HL-60 (cell line): ENCODE measurements around the gene CHL1.

Source experiments
- GABPA ChIP-seq: IDR thresholded peaks from 2 replicates; pipeline ENCODE4 v1.6.1; 2012; ENCODE audit warnings: low read depth
- POLR2AphosphoS5 ChIP-seq: IDR thresholded peaks from 2 replicates; pipeline ENCODE4 v1.6.1; 2012; ENCODE audit warnings: low read depth
- SPI1 ChIP-seq: IDR thresholded peaks from 2 replicates; pipeline ENCODE4 v1.6.1; 2012; ENCODE audit warnings: low read depth, mild to moderate bottlenecking, borderline replicate concordance
- TF ChIP-seq, protein P1 (sequence below): IDR thresholded peaks from one replicate; pipeline ENCODE4 v1.5.1; 2011; ENCODE audit warnings: low read length, control low read depth, inconsistent platforms; ENCODE audit not compliant: insufficient read depth
- TF ChIP-seq, protein P2 (sequence below): IDR thresholded peaks from 2 replicates; pipeline ENCODE4 v1.6.1; 2012; ENCODE audit warnings: low read depth; ENCODE audit not compliant: insufficient replicate concordance

DNA sequence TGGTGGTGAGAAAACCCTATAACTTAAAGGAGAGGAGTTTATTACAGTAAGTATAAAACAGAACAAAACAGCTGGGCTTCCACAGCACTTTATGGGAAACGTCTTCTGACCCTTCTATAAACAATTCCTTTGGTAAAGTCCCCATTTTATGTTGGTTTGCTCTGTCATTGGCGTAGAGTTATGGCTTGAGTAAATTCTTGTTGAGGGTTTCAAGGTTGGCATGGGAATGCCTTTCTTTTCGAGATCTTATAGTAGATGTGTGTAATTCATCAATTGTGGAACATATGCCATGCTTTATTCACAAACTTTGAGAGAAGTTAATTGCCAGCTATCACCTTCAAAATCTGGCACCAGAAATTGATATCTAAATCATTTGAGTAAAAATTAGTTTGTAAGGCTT is 11.6 kb upstream of the CHL1 start:
- TF ChIP-seq, protein P1, sequence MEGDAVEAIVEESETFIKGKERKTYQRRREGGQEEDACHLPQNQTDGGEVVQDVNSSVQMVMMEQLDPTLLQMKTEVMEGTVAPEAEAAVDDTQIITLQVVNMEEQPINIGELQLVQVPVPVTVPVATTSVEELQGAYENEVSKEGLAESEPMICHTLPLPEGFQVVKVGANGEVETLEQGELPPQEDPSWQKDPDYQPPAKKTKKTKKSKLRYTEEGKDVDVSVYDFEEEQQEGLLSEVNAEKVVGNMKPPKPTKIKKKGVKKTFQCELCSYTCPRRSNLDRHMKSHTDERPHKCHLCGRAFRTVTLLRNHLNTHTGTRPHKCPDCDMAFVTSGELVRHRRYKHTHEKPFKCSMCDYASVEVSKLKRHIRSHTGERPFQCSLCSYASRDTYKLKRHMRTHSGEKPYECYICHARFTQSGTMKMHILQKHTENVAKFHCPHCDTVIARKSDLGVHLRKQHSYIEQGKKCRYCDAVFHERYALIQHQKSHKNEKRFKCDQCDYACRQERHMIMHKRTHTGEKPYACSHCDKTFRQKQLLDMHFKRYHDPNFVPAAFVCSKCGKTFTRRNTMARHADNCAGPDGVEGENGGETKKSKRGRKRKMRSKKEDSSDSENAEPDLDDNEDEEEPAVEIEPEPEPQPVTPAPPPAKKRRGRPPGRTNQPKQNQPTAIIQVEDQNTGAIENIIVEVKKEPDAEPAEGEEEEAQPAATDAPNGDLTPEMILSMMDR, result no peak
- TF ChIP-seq POLR2AphosphoS5 (no peak), SPI1 (no peak), GABPA (no peak)
- TF ChIP-seq, protein P2, sequence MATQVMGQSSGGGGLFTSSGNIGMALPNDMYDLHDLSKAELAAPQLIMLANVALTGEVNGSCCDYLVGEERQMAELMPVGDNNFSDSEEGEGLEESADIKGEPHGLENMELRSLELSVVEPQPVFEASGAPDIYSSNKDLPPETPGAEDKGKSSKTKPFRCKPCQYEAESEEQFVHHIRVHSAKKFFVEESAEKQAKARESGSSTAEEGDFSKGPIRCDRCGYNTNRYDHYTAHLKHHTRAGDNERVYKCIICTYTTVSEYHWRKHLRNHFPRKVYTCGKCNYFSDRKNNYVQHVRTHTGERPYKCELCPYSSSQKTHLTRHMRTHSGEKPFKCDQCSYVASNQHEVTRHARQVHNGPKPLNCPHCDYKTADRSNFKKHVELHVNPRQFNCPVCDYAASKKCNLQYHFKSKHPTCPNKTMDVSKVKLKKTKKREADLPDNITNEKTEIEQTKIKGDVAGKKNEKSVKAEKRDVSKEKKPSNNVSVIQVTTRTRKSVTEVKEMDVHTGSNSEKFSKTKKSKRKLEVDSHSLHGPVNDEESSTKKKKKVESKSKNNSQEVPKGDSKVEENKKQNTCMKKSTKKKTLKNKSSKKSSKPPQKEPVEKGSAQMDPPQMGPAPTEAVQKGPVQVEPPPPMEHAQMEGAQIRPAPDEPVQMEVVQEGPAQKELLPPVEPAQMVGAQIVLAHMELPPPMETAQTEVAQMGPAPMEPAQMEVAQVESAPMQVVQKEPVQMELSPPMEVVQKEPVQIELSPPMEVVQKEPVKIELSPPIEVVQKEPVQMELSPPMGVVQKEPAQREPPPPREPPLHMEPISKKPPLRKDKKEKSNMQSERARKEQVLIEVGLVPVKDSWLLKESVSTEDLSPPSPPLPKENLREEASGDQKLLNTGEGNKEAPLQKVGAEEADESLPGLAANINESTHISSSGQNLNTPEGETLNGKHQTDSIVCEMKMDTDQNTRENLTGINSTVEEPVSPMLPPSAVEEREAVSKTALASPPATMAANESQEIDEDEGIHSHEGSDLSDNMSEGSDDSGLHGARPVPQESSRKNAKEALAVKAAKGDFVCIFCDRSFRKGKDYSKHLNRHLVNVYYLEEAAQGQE, result no peak
